ENCODE data around the gene OR3A3.

OR3A3 gene

DNA sequence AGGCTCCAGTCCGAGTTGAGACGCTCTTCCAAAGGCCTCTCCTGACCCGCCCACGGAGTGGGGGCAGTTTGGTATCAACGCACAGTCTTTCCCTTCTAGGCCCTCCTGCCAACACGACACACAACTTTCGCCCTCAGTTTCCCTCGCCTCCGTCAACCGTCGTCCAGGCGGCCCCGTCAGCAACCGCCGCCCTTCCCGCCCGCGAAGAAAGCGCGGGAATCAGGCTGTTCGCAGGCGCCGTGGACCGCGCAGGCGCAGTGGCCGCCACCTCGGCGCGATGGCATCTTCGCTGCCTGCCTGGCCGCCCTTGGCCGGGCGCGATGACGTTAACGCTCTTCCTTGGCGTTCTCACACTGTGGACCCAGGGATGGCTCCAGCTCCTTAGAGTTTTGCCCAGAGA lies 60.4 kb downstream of the OR3A3 start, which contains the start of gene SPATA22:
TSS of gene SPATA22 (minus strand) at position 221 of the 400 bp plus-strand sequence. CDS start 2,494 bp downstream, outside the sequence.
- no peak for DNase-seq (ENCODE audit: low spot score)

- DNase-seq (ENCODE audit: low spot score) = no peak
These were observed 61.0 kb downstream of the OR3A3 start for GRCh38 chr17:3472137-3472536.

Small RNA genes within 50 kb of the gene (small RNA-seq; reads per million reads assigned to genes)
- gene OR1AC1P = 0 reads per million in 2 experiments

All from SK-N-DZ (cell line).